GM12875 (cell line): ENCODE results near the gene PTPRQ.

Experiments
- H3K4me3 ChIP-seq: one replicate; pipeline ENCODE4 v1.5.1; 2011; ENCODE audit warnings: low read depth, low read length, control low read depth
- TF ChIP-seq, protein P1 (sequence below): IDR thresholded peaks from 2 replicates; pipeline ENCODE4 v1.5.1; 2011; ENCODE audit warnings: low read depth, mild to moderate bottlenecking, control low read depth, inconsistent platforms, low read length, moderate library complexity, borderline replicate concordance; ENCODE audit not compliant: insufficient read depth

Gene PTPRQ

DNA sequence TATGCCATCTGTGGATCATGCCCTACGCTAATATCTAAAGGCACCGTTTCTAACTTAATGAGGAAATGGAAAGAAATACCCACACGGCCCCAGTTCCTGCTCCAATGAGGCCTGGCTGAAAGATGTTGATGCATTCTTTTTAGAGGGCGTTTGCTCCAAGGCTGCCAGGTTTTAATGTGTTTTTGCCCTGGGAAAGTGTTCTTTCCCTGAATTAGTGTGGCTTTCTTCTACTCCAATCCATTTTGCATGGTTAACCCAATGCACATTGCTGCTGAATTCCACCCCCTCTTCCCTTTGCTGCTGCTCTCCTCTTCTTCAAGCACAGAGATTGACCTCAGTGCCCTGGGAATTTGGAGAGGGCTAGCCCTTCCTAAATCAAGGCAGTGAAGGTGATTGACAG is 273.8 kb downstream of the PTPRQ start:
- H3K4me3 ChIP-seq = no peak overlapping the region
- TF ChIP-seq, protein P1, sequence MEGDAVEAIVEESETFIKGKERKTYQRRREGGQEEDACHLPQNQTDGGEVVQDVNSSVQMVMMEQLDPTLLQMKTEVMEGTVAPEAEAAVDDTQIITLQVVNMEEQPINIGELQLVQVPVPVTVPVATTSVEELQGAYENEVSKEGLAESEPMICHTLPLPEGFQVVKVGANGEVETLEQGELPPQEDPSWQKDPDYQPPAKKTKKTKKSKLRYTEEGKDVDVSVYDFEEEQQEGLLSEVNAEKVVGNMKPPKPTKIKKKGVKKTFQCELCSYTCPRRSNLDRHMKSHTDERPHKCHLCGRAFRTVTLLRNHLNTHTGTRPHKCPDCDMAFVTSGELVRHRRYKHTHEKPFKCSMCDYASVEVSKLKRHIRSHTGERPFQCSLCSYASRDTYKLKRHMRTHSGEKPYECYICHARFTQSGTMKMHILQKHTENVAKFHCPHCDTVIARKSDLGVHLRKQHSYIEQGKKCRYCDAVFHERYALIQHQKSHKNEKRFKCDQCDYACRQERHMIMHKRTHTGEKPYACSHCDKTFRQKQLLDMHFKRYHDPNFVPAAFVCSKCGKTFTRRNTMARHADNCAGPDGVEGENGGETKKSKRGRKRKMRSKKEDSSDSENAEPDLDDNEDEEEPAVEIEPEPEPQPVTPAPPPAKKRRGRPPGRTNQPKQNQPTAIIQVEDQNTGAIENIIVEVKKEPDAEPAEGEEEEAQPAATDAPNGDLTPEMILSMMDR = no peak

DNA sequence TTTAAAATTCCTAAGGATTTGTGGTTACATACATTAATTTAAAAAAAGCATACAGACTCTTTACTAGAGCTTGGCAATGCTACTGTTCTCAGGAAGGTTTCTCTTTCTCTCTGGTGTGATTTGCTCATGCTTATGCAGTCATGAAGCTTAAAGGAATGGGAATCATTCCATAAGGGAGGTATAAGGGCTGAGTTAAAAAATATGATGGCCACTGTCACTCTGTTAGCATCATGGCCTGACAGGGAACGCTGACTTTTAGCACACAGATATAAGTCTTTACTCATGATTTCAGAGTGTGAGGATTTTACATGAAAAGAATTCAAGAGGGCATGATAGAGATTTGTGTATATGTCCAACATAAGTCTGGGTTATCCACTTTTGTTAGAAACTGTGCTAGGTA is 276.5 kb downstream of the PTPRQ start:
- H3K4me3 ChIP-seq = no peak overlapping the region
- TF ChIP-seq, protein P1 = no peak

DNA sequence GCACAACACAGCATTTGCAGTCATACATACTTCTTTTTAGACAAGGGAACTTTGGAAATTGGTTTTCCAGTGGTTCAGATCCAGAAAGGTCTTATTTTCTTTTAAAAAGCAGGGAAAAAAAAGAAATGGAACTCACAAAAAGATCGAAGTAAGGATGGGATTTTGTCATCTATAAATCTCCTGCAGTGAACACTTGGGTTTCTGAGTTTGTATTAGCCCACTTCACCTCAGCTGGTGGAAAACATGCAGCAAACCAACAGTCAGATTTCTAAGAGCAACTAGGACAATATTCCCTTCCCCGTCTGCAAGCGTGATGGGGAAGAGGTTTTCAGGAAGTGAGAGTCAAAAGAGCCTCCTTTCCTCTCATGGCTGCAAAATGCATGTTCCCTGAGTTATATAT is 277.3 kb downstream of the PTPRQ start:
- H3K4me3 ChIP-seq = no peak overlapping the region
- TF ChIP-seq, protein P1 = no peak
